Measurements from ENCODE around the gene CARD14.

Gene CARD14

GRCh38 chr17:80232438-80232837, 62.6 kb downstream of the CARD14 start:
- Histone ChIP-seq H3K36me3 (no peaks in the 10 kb centered on the region), H3K27me3 (peaks cover 25% of the 10 kb centered on the region), H3K4me3 (ENCODE audit: low read depth in 1 of 2, low read length in 1 of 2) (no peak overlapping the region), H3K4me1 (ENCODE audit: control insufficient read depth in 1 of 2, insufficient read depth in 1 of 2, low read depth in 1 of 2, low read length in 1 of 2) (no peaks in the 10 kb centered on the region), H3K27ac (no peak overlapping the region), H3K9me3 (no peaks in the 10 kb centered on the region)
- no peak for TF ChIP-seq CTCF (IDR thresholded peaks at IDR 0.05)

- H3K27me3 ChIP-seq, result peaks cover 20% of the 10 kb centered on the region
- no peaks in the 10 kb centered on the region for H3K9me3 ChIP-seq
- H3K4me3 ChIP-seq (ENCODE audit: low read depth in 1 of 2, low read length in 1 of 2), result no peak overlapping the region
- no peak overlapping the region for H3K27ac ChIP-seq
- no peaks in the 10 kb centered on the region for H3K4me1 ChIP-seq (ENCODE audit: control insufficient read depth in 1 of 2, insufficient read depth in 1 of 2, low read depth in 1 of 2, low read length in 1 of 2)
- H3K36me3 ChIP-seq, result no peaks in the 10 kb centered on the region
- TF ChIP-seq CTCF (IDR thresholded peaks at IDR 0.05), result no peak
These were observed 63.4 kb downstream of the CARD14 start for GRCh38 chr17:80233202-80233601.

DNA sequence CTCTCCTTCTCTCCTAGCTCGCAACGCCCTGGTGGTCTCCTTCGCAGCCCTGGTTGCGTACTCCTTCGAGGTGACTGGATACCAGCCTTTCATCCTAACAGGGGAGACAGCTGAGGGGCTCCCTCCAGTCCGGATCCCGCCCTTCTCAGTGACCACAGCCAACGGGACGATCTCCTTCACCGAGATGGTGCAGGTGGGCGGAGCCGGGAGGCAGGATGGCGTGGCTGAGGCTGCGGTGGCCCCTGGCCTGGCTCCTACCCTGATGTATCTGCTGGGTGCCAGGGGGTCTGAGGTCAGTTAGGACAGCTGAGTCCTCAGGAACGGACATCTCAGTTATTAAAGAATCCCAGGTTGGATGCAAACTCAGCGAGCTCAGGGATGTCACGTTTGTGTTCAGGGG, 67.1 kb downstream of the CARD14 start:
- Histone ChIP-seq H3K27me3 (peaks cover 10% of the 10 kb centered on the region), H3K4me1 (ENCODE audit: control insufficient read depth in 1 of 2, insufficient read depth in 1 of 2, low read depth in 1 of 2, low read length in 1 of 2) (no peaks in the 10 kb centered on the region), H3K9me3 (no peaks in the 10 kb centered on the region), H3K27ac (no peak overlapping the region), H3K4me3 (ENCODE audit: low read depth in 1 of 2, low read length in 1 of 2) (no peak overlapping the region), H3K36me3 (no peaks in the 10 kb centered on the region)
- TF ChIP-seq CTCF (IDR thresholded peaks at IDR 0.05), result no peak

DNA sequence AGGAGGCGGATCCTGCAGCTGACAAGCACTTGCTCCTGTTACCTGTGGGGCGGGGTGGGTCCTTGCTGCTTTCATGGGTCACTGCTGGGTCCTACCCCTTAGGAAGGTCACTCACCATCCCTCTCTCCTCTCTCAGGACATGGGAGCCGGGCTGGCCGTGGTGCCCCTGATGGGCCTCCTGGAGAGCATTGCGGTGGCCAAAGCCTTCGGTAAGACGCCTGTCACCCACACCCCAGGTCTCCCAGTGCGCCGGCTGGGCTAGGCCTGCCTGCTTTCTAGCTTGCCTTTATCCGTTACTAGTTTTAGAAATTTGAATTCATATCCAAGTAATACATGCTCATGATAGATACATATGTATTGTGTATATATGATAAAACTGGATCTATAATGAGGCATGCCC, 67.6 kb downstream of the CARD14 start:
- Histone ChIP-seq H3K36me3 (no peaks in the 10 kb centered on the region), H3K4me3 (ENCODE audit: low read depth in 1 of 2, low read length in 1 of 2) (no peak overlapping the region), H3K27ac (no peak overlapping the region), H3K4me1 (ENCODE audit: control insufficient read depth in 1 of 2, insufficient read depth in 1 of 2, low read depth in 1 of 2, low read length in 1 of 2) (no peaks in the 10 kb centered on the region), H3K27me3 (peaks cover 12% of the 10 kb centered on the region), H3K9me3 (no peaks in the 10 kb centered on the region)
- TF ChIP-seq CTCF (IDR thresholded peaks at IDR 0.05), result no peak

DNA sequence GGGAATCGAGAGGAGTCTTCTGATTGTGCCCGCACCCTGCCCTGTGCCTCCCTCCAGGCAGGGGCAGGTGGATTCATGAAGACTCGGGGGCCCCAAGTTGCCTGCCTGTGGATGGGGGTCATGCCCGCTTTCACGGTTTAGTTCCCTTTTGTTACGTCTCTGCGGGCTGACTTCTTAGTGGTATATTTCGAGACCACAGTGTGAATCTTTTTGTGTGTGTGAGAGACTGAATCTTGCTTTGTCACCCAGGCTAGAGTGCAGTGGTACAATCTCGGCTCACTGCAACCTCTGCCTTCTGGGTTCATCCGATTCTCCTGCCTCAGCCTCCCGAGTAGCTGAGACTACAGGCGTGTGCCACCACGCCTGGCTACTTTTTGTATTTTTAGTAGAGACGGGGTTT, 72.7 kb downstream of the CARD14 start:
- H3K9me3 ChIP-seq, result no peaks in the 10 kb centered on the region
- no peaks in the 10 kb centered on the region for H3K4me1 ChIP-seq (ENCODE audit: control insufficient read depth in 1 of 2, insufficient read depth in 1 of 2, low read depth in 1 of 2, low read length in 1 of 2)
- H3K27ac ChIP-seq, result no peak overlapping the region
- TF ChIP-seq CTCF (IDR thresholded peaks at IDR 0.05), result no peak
- H3K27me3 ChIP-seq, result peaks cover 14% of the 10 kb centered on the region
- no peaks in the 10 kb centered on the region for H3K36me3 ChIP-seq
- H3K4me3 ChIP-seq (ENCODE audit: low read depth in 1 of 2, low read length in 1 of 2), result no peak overlapping the region
